PC-3 (cell line): Measurements from ENCODE around the gene LTF. TPM values are rescaled to one million over a fixed set of nuclear protein-coding genes. Genes with fewer than 3 reads are reported as not detected.
A peak's percentile ranks its signal among the peaks of the same experiment; 100 is the strongest.

ENCODE experiments used
- ATAC-seq: fragments of 200-7000 bp; cut with Tn5 transposase; 2 replicates; pipeline ENCODE4 v1.9.1; 2020; ENCODE audit warnings: mild to moderate bottlenecking, moderate library complexity
- BruUV-seq: library from RNA; stranded (reverse); fragments of 400-500 nt; replicated peaks from 2 replicates; lab custom pipeline; 2021; lab: Mats Ljungman, UMichigan
- CTCF ChIA-PET: fragments of 300-600 bp; sonication (Branson Sonifier 250); formaldehyde crosslinking; loops from one replicate; lab custom pipeline; 2022; ENCODE audit warnings: antibody characterized with exemption; lab: Charles Lee
- POLR2A ChIA-PET: fragments of 300-600 bp; sonication (Branson Sonifier 250); formaldehyde crosslinking; loops from one replicate; lab custom pipeline; 2022; ENCODE audit warnings: antibody characterized with exemption; ENCODE audit not compliant: unreplicated experiment; lab: Charles Lee
- DNase-seq: peaks from one replicate; pipeline ENCODE4 v3.0.0-alpha.2; 2015
- H2AFZ ChIP-seq: fragments of 300-600 bp; sonication (generic); 2 replicates; pipeline ENCODE4 v1.6.0; 2016; ENCODE audit warnings: antibody characterized with exemption, low read length
- H3F3A ChIP-seq: fragments of 300-600 bp; sonication (generic); one replicate; pipeline ENCODE4 v1.6.0; 2017; ENCODE audit warnings: antibody characterized with exemption, low read length, control low read depth, mild to moderate bottlenecking; ENCODE audit not compliant: unreplicated experiment
- H3K27ac ChIP-seq: fragments of 300-600 bp; sonication (generic); 2 replicates; pipeline ENCODE4 v1.5.1; 2016; ENCODE audit warnings: mild to moderate bottlenecking, low read length
- H3K27me3 ChIP-seq: fragments of 300-600 bp; sonication (generic); 2 replicates; pipeline ENCODE4 v1.6.1; 2016; ENCODE audit warnings: low read length, mixed read lengths
- H3K36me3 ChIP-seq: fragments of 300-600 bp; sonication (generic); 2 replicates; pipeline ENCODE4 v1.6.1; 2016; ENCODE audit warnings: low read depth, mixed run types, low read length, mixed read lengths
- H3K4me1 ChIP-seq: fragments of 300-600 bp; sonication (generic); 2 replicates; pipeline ENCODE4 v1.5.1; 2016; ENCODE audit warnings: low read length; ENCODE audit not compliant: insufficient read depth
- H3K4me2 ChIP-seq: fragments of 300-600 bp; sonication (generic); 2 replicates; pipeline ENCODE4 v1.6.0; 2016; ENCODE audit warnings: low read length
- H3K4me3 ChIP-seq: fragments of 300-600 bp; sonication (generic); 2 replicates; pipeline ENCODE4 v1.5.1; 2016; ENCODE audit warnings: mild to moderate bottlenecking, low read length, mixed read lengths
- H3K79me2 ChIP-seq: fragments of 300-600 bp; sonication (generic); 2 replicates; pipeline ENCODE4 v1.6.1; 2017; ENCODE audit warnings: low read length, mixed read lengths
- H3K9ac ChIP-seq: fragments of 300-600 bp; sonication (generic); 2 replicates; pipeline ENCODE4 v1.6.0; 2016; ENCODE audit warnings: mild to moderate bottlenecking, low read length
- H3K9me2 ChIP-seq: fragments of 300-600 bp; sonication (generic); replicated peaks from 2 replicates; pipeline ENCODE4 v1.6.1; 2016; ENCODE audit warnings: mixed run types, low read length, mixed read lengths
- H3K9me3 ChIP-seq: fragments of 300-600 bp; sonication (generic); 2 replicates; pipeline ENCODE4 v1.6.1; 2016; ENCODE audit warnings: low read length, mixed read lengths
- H4K20me1 ChIP-seq: fragments of 300-600 bp; sonication (generic); 2 replicates; pipeline ENCODE4 v1.6.1; 2016; ENCODE audit warnings: low read length, mixed read lengths
- CTCF ChIP-seq: fragments of 300-600 bp; sonication (generic); conservative IDR thresholded peaks from 2 replicates; pipeline ENCODE4 v1.5.1; 2017; ENCODE audit warnings: antibody characterized with exemption, low read depth, mild to moderate bottlenecking, low read length
- EZH2 ChIP-seq: fragments of 300-600 bp; sonication (generic); IDR thresholded peaks from one replicate; pipeline ENCODE4 v1.6.1; 2017; ENCODE audit warnings: antibody characterized with exemption, mild to moderate bottlenecking, low read length; ENCODE audit not compliant: unreplicated experiment
- EZH2phosphoT487 ChIP-seq: fragments of 300-600 bp; sonication (generic); IDR thresholded peaks from 2 replicates; pipeline ENCODE4 v1.6.1; 2018; ENCODE audit warnings: mild to moderate bottlenecking, antibody characterized with exemption, low read length, borderline replicate concordance
- intact Hi-C: fragments of 100-400 bp; cut with micrococcal nuclease; formaldehyde crosslinking; loops from 2 replicates; pipeline ENCODE4 v1.9.0; 2023
- total RNA-seq: library from RNA; depleted of rRNA; stranded (reverse); fragments of >200 nt; gene quantifications from 2 replicates; pipeline ENCODE4 v1.2.3, GENCODE V29; 2014

LTF gene
- total RNA-seq, 1 experiment from 2014 or later, result not detected

GRCh38 chr3:46429671-46430070 is 35.0 kb downstream of the LTF start:
- H2AFZ ChIP-seq, result peak overlapping the region; percentile 11
- DNase-seq (peak; percentile 84), ATAC-seq (peak; percentile 79)
- TF ChIP-seq EZH2, result no peak
- no peak for TF ChIP-seq CTCF
- no peak for TF ChIP-seq EZH2phosphoT487
- H3K9me2 ChIP-seq, result no peaks in the 10 kb centered on the region
- no TSS peak for BruUV-seq
- no peaks in the 10 kb centered on the region for H3K79me2 ChIP-seq
- no peak overlapping the region for H3K9ac ChIP-seq
- H3K36me3 ChIP-seq, result no peaks in the 10 kb centered on the region
- peak overlapping the region; percentile 16; the same call in 1 of the 2 replicates for H3K4me2 ChIP-seq
- 0 out of 2 replicates have a peak, but pooled peaks cover 6% of the 10 kb centered on the region for H3K9me3 ChIP-seq
- no peaks in the 10 kb centered on the region for H3K27me3 ChIP-seq
- no peak overlapping the region for H3K4me3 ChIP-seq
- intact Hi-C loops, result loop anchor here (2.0 to 5.0 kb wide), 4 partner anchors 49 to 212 kb away; no protein-coding TSS in a partner anchor
- ChIA-PET POLR2A (interaction anchor here (0.6 kb wide), 1 partner anchor 131 kb away, joined by 5 read pairs; no protein-coding TSS in a partner anchor), CTCF (interaction anchor here (1.3 kb wide), 1 partner anchor 129 kb away, joined by 5 read pairs; no protein-coding TSS in a partner anchor)
- peak overlapping the region; percentile 65 for H3K27ac ChIP-seq
- no peaks in the 10 kb centered on the region for H4K20me1 ChIP-seq
- no peaks in the 10 kb centered on the region for H3F3A ChIP-seq
- peaks cover 44% of the 10 kb centered on the region for H3K4me1 ChIP-seq

- DNase-seq (peak; percentile 21), ATAC-seq (peak; percentile 5; the same call in 1 of the 2 replicates)
- H3K4me2 ChIP-seq, result peak overlapping the region; percentile 16; the same call in 1 of the 2 replicates
- H3K27me3 ChIP-seq, result no peaks in the 10 kb centered on the region
- H3K36me3 ChIP-seq, result no peaks in the 10 kb centered on the region
- H3K9ac ChIP-seq, result no peak overlapping the region
- H3K79me2 ChIP-seq, result no peaks in the 10 kb centered on the region
- H3K4me1 ChIP-seq, result peaks cover 44% of the 10 kb centered on the region
- H3F3A ChIP-seq, result no peaks in the 10 kb centered on the region
- 0 out of 2 replicates have a peak, but pooled peaks cover 6% of the 10 kb centered on the region for H3K9me3 ChIP-seq
- ChIA-PET CTCF (interaction anchor here (0.6 to 1.3 kb wide), 2 partner anchors 18 to 129 kb away, joined by 3 to 5 read pairs; no protein-coding TSS in a partner anchor), POLR2A (interaction anchor here (0.6 kb wide), 1 partner anchor 131 kb away, joined by 5 read pairs; no protein-coding TSS in a partner anchor)
- peak overlapping the region; percentile 11 for H2AFZ ChIP-seq
- H3K4me3 ChIP-seq, result no peak overlapping the region
- TF ChIP-seq EZH2 (no peak), CTCF (no peak), EZH2phosphoT487 (no peak)
- intact Hi-C loops, result loop anchor here (2.0 to 5.0 kb wide), 4 partner anchors 48 to 212 kb away; no protein-coding TSS in a partner anchor
- peak overlapping the region; percentile 65 for H3K27ac ChIP-seq
- H3K9me2 ChIP-seq, result no peaks in the 10 kb centered on the region
- TSS peak; percentile 96 for BruUV-seq
- H4K20me1 ChIP-seq, result no peaks in the 10 kb centered on the region
Observed at GRCh38 chr3:46429250-46429649, 35.5 kb downstream of the LTF start.
